BLaER1 (cell line): ENCODE data around the gene PPT1.
A peak's percentile ranks its signal among the peaks of the same experiment; 100 is the strongest.

Experiments
- H3K27ac ChIP-seq: shearing (Covaris generic); formaldehyde crosslinking; 2 replicates; pipeline ENCODE4 v1.8.1; 2022
- H3K27me3 ChIP-seq: shearing (Covaris generic); formaldehyde crosslinking; 2 replicates; pipeline ENCODE4 v1.8.1; 2022
- H3K36me3 ChIP-seq: shearing (Covaris generic); formaldehyde crosslinking; 2 replicates; pipeline ENCODE4 v1.8.1; 2022
- H3K4me1 ChIP-seq: shearing (Covaris generic); formaldehyde crosslinking; 2 replicates; pipeline ENCODE4 v1.8.1; 2022
- H3K4me2 ChIP-seq: shearing (Covaris generic); formaldehyde crosslinking; 2 replicates; pipeline ENCODE4 v1.8.1; 2022
- H3K4me3 ChIP-seq: shearing (Covaris generic); formaldehyde crosslinking; 2 replicates; pipeline ENCODE4 v1.8.1; 2022
- H3K9ac ChIP-seq: shearing (Covaris generic); formaldehyde crosslinking; 2 replicates; pipeline ENCODE4 v1.8.1; 2022
- H3K9me3 ChIP-seq: shearing (Covaris generic); formaldehyde crosslinking; 2 replicates; pipeline ENCODE4 v1.8.1; 2022
- H4K20me1 ChIP-seq: shearing (Covaris generic); formaldehyde crosslinking; 2 replicates; pipeline ENCODE4 v1.8.1; 2022
- Cebpa-rat ChIP-seq: shearing (Covaris generic); IDR thresholded peaks from 2 replicates; pipeline ENCODE4 v1.8.1; 2022

The PPT1 gene

DNA sequence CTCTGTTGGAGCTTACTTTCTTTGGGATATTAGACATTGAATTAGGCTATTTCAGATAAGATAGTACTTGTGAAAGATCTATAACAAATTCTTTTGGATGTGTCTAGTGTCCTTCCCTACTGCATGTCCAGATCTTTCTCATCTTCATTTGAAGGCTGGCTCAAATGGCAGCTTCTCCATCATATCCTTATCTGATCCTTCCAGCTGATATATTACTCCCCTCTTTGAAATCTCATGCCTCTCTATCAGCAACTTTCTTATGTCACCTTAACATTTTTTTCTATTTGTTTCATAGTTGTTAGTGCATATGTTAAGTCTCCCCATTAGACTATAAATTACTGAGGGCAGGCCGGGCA, 39.0 kb downstream of the PPT1 start:
- peaks cover 66% of the 10 kb centered on the region for H3K4me1 ChIP-seq
- H3K4me2 ChIP-seq: peak overlapping the region; percentile 77

DNA sequence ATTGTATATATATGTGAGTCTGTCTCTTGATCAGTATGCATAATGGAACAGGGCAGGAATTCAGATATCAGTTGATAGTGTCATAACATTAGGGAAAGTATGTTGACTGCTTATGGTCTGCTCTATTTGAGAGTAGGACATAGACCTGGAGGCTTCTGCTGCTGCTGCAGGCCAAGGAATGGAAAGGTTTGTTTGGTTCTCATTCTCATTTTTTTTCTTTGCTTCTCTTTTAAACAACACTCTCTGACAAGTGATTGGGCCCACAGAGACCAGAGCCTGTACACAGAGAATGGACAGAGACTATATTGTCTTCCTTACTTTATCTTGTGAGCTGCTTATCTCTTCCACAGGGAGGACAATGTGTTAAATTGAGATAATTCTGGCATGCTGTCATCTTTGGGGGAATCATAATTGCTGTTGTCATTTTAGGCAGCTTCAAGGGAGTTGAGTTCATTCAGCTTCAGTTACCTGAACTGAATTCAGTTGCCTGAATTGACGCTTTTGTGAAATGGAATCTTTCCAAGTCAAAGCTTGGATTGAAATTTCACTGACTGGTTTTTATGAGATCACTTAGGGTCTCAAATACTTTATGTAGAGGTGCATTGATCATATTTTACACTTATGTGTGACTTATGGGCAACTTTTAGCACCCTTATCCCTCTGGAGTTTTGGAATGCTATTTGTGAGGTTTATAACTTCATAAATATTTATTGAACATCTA, 39.6 kb downstream of the PPT1 start:
- no peak for TF ChIP-seq Cebpa-rat
- H3K9ac ChIP-seq: no peak overlapping the region
- H3K9me3 ChIP-seq: no peaks in the 10 kb centered on the region
- H3K4me1 ChIP-seq: peaks cover 62% of the 10 kb centered on the region
- 0 out of 2 replicates have a peak overlapping the region, but pooled peaks have one; percentile 77 for H3K4me2 ChIP-seq
- peak overlapping the region; percentile 84; the same call in 1 of the 2 replicates for H3K27ac ChIP-seq
- H3K27me3 ChIP-seq: no peaks in the 10 kb centered on the region
- no peak overlapping the region for H3K4me3 ChIP-seq
- H3K36me3 ChIP-seq: peaks cover 60% of the 10 kb centered on the region
- H4K20me1 ChIP-seq: peaks cover 55% of the 10 kb centered on the region

More for the DNA sequence above, 39.0 kb downstream of the PPT1 start:
- Histone ChIP-seq H3K9ac (no peak overlapping the region), H3K9me3 (no peaks in the 10 kb centered on the region), H3K27ac (peak overlapping the region; percentile 84), H3K36me3 (peaks cover 65% of the 10 kb centered on the region), H3K27me3 (no peaks in the 10 kb centered on the region), H4K20me1 (peaks cover 49% of the 10 kb centered on the region), H3K4me3 (no peak overlapping the region)
- TF ChIP-seq Cebpa-rat: no peak

DNA sequence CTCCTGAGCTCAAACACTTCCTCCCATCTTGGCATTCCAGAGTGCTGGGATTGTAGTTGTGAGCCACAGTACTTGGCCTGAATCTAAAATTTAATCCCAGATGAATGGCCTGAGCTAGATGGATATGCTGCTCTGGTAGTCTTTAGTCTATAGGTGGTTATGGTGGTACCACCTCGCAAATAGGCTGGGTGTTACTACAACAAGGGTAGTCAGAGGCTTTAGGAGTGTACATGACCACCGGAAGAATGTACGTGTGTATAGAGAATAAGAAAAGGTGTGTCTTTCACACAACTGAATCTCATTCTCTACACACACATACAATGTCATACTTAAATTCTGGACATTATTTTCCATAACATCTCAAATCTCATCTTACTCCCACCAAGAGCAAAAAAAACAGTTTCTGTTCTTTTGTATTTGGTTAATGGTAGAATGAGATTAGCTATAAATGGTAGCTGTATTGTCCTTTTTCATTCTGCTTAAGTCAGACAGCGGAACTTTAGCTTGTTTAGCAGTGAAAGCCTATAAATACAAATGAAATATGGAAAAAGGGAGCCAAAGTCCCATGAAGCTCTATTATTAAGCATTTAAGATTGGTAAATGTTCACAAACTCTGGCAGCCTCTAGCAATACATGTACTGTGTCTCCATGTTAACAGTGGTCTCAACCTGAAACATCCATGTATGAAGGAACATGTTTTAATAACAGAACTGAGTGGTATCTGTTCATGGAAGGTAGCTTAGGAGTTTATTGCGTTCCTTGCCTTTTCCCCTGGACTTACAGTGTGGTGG, 40.3 kb downstream of the PPT1 start:
- Histone ChIP-seq H3K9me3 (no peaks in the 10 kb centered on the region), H3K4me1 (peaks cover 54% of the 10 kb centered on the region), H3K4me2 (no peak overlapping the region), H3K27ac (0 out of 2 replicates have a peak overlapping the region, but pooled peaks have one; percentile 84), H3K9ac (no peak overlapping the region), H3K27me3 (no peaks in the 10 kb centered on the region), H3K36me3 (peaks cover 53% of the 10 kb centered on the region), H3K4me3 (no peak overlapping the region), H4K20me1 (peaks cover 63% of the 10 kb centered on the region)
- TF ChIP-seq Cebpa-rat: no peak

DNA sequence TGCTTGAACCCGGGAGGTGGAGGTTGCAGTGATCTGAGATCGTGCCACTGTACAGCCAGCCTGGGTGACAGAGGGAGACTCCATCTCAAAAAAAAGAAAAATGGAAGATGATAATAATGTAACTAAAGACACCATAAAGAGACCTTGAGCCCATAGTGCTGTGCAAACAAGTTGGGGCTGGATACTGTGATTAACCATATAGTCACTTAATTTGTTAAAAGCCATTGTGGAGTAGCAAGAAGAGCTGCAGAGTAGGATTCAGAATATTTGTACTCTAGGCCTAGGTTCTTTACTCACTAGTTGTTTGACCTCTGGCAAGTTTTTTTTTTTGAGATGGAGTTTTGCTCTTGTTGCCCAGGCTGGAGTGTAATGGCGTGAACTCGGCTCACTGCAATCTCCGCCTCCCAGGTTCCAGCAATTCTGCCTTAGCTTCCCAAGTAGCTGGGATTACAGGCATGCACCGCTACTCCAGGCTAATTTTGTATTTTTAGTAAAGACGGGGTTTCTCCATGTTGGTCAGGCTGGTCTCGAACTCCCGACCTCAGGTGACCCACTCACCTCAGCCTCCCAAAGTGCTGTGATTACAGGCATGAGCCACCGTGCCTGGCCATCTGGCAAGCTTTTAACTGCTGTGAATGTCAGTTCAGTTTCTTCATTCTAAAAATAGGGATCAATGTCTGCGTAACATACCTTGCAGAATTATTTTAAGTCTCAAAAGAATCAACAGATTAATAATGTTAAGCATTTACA, 43.7 kb downstream of the PPT1 start:
- H3K36me3 ChIP-seq: peaks cover 63% of the 10 kb centered on the region
- H4K20me1 ChIP-seq: peaks cover 84% of the 10 kb centered on the region
- no peak for TF ChIP-seq Cebpa-rat
- H3K27ac ChIP-seq: no peak overlapping the region
- no peaks in the 10 kb centered on the region for H3K9me3 ChIP-seq
- H3K4me2 ChIP-seq: no peak overlapping the region
- H3K4me1 ChIP-seq: peaks cover 40% of the 10 kb centered on the region
- H3K4me3 ChIP-seq: no peak overlapping the region
- no peak overlapping the region for H3K9ac ChIP-seq
- no peaks in the 10 kb centered on the region for H3K27me3 ChIP-seq

DNA sequence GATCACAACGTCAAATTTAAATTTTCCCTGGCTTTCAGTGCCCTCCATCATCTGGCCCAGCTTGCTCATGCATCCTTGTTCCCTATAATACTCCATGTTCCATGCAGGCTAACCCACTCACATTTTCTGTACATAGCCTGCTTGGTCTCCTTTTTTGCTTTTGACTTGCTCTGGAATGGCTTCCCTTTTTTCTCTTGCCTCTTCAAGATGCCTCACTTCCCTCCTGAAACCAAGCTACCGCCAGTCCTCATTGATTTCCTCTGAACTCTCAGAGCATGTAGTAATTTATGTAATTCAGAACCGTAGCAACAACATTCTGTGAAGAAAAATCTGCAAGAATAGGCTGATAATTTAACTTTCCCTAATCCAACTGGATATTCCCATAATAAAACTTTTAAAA, 46.2 kb downstream of the PPT1 start:
- H3K9ac ChIP-seq: no peak overlapping the region
- peak overlapping the region; percentile 38; the same call in 1 of the 2 replicates for H3K4me2 ChIP-seq
- TF ChIP-seq Cebpa-rat: no peak
- no peaks in the 10 kb centered on the region for H3K27me3 ChIP-seq
- H3K9me3 ChIP-seq: no peaks in the 10 kb centered on the region
- H3K27ac ChIP-seq: no peak overlapping the region
- H3K36me3 ChIP-seq: peaks cover 71% of the 10 kb centered on the region
- no peak overlapping the region for H3K4me3 ChIP-seq
- peaks cover 28% of the 10 kb centered on the region for H3K4me1 ChIP-seq
- peaks cover 98% of the 10 kb centered on the region for H4K20me1 ChIP-seq

DNA sequence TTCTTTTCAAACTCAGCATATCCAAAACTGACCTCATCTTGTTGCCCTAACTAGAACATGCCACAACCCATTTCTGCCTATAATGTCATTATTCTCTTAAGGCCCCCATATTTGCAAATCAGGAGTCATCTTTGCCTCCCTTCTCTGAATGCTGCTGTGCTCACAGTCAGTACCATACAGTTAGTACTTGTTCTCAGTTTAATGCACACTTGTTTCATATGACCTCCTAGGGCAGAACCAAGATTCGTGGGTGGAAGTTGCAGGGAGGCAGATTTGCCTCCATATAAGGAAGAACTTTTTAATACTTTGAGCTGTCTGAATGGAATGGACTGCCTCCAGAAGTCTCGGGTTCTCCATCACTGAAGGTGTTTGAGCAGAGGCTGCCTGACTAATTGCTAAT, 47.3 kb downstream of the PPT1 start:
- H3K36me3 ChIP-seq: peaks cover 71% of the 10 kb centered on the region
- no peaks in the 10 kb centered on the region for H3K9me3 ChIP-seq
- no peak for TF ChIP-seq Cebpa-rat
- H3K4me1 ChIP-seq: peaks cover 28% of the 10 kb centered on the region
- H3K27me3 ChIP-seq: no peaks in the 10 kb centered on the region
- no peak overlapping the region for H3K4me3 ChIP-seq
- H3K4me2 ChIP-seq: no peak overlapping the region
- H4K20me1 ChIP-seq: peaks cover 98% of the 10 kb centered on the region
- no peak overlapping the region for H3K9ac ChIP-seq
- no peak overlapping the region for H3K27ac ChIP-seq

DNA sequence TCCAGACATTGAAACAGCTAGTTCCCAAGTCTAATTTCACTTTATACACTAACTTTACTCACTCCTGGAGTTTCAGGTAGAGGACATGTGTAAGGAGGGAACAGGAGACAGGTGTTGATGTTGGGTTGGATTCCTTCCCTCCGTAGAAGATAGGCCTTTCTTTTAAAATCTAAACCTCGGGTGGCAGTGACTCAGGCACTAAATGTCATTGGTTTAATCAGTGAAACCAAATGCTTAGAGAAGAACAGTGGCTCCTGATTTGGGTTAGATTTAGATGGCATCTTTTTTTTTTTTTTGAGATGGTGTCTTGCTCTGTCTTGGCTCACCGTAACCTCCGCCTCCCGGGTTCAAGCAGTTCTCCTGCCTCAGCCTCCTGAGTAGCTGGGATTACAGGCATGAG, 49.3 kb downstream of the PPT1 start:
- Histone ChIP-seq H3K4me1 (peaks cover 34% of the 10 kb centered on the region), H3K27me3 (no peaks in the 10 kb centered on the region), H3K9ac (no peak overlapping the region), H3K4me2 (no peak overlapping the region), H3K27ac (no peak overlapping the region), H3K9me3 (no peaks in the 10 kb centered on the region), H4K20me1 (peaks cover 98% of the 10 kb centered on the region), H3K4me3 (no peak overlapping the region), H3K36me3 (peaks cover 68% of the 10 kb centered on the region)
- TF ChIP-seq Cebpa-rat: no peak

DNA sequence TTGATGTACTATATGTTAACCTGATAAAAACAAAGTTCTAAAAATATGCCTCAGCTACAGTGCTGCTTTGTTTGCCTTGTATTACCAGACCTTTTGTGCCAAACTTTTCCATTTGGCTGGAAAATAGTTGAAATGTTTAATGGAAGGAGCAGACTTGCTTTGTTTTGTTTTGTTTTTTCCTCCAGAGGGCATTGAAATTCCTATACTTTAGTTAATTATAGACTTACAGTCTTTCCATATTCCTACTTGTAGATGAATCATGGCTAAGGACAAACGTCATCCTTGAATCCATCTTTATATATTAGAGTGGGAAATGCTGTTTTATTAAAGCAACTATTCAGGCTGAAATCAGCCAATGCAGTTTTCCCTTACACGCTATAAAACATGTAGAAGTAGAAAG, 49.8 kb downstream of the PPT1 start:
- H3K27ac ChIP-seq: no peak overlapping the region
- no peaks in the 10 kb centered on the region for H3K27me3 ChIP-seq
- H3K36me3 ChIP-seq: peaks cover 73% of the 10 kb centered on the region
- H3K9me3 ChIP-seq: no peaks in the 10 kb centered on the region
- no peak overlapping the region for H3K9ac ChIP-seq
- no peak overlapping the region for H3K4me3 ChIP-seq
- H3K4me2 ChIP-seq: no peak overlapping the region
- peaks cover 39% of the 10 kb centered on the region for H3K4me1 ChIP-seq
- no peak for TF ChIP-seq Cebpa-rat
- H4K20me1 ChIP-seq: peaks cover 98% of the 10 kb centered on the region

DNA sequence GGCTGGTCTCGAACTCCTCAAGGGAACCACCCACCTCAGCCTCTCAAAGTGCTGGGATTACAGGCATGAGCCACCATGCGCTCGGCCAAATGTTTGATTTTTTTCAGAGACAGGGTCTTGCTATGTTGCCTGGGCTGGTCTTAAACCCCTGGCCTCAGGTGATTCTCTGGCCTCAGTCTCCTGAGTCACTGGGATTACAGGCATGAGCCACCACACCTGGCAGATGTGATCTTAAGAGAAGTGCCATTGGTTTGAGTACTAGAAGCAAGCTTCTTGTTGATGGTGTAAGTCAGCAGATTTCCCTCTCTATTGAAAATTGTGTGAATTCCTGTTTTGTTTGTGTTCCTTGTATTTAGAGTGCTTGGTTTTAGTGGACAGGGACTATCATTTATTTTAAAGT, 51.3 kb downstream of the PPT1 start:
- H3K4me2 ChIP-seq: no peak overlapping the region
- no peaks in the 10 kb centered on the region for H3K9me3 ChIP-seq
- peaks cover 68% of the 10 kb centered on the region for H3K36me3 ChIP-seq
- peaks cover 44% of the 10 kb centered on the region for H3K4me1 ChIP-seq
- H4K20me1 ChIP-seq: peaks cover 98% of the 10 kb centered on the region
- no peak overlapping the region for H3K4me3 ChIP-seq
- no peak overlapping the region for H3K9ac ChIP-seq
- H3K27me3 ChIP-seq: no peaks in the 10 kb centered on the region
- H3K27ac ChIP-seq: no peak overlapping the region
- TF ChIP-seq Cebpa-rat: no peak
